ENCODE results near the gene BBS9. TPM values are rescaled to one million over a fixed set of nuclear protein-coding genes. Genes with fewer than 3 reads are reported as not detected.

Gene BBS9
- total and polyA plus RNA-seq, 2 experiments from 2014 or later: 10.2 to 15.0 TPM

DNA sequence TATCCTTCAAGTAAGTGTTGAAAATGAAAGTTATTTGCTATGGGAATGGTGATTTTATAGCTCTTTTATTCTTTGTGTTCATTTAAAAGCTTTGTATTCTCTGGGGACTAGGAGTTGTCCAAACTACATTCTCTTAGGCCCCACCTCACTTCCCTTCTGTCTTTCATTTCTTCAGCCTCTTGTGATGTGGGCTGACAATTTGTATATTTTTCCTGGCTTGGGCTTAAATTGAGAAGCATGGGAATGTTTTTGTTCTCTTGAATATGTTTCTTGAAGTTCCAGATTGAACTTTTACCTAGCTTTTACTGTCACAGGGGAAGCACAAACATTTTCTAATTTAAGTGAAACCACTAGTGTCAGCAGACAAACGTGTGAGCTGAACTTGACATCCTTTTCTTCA, 27.9 kb downstream of the BBS9 start:
- Histone ChIP-seq H3K4me2 (ENCODE audit: unreplicated experiment) (peak overlapping the region; percentile 54), H3F3A (ENCODE audit: insufficient read depth) (peaks cover 28% of the 10 kb centered on the region), H3K9me2 (ENCODE audit: insufficient read depth) (no peaks in the 10 kb centered on the region), H3K9ac (0 out of 2 replicates have a peak overlapping the region, but pooled peaks have one; percentile 36), H3K4me3 (peak overlapping the region; percentile 3; the same call in 1 of the 2 replicates), H4K20me1 (ENCODE audit: insufficient read depth) (no peaks in the 10 kb centered on the region), H2AFZ (peak overlapping the region; percentile 63), H3K79me2 (ENCODE audit: insufficient read depth) (no peaks in the 10 kb centered on the region; the same call in 1 of the 2 replicates), H3K27me3 (replicated peaks; ENCODE audit: insufficient read depth) (no peaks in the 10 kb centered on the region), H3K36me3 (ENCODE audit: low read depth) (no peaks in the 10 kb centered on the region), H3K4me1 (ENCODE audit: insufficient read depth) (peaks cover 37% of the 10 kb centered on the region), H3K27ac (peak overlapping the region; percentile 77), H3K9me3 (ENCODE audit: low read depth) (no peaks in the 10 kb centered on the region)
- in situ Hi-C loops (cut with MboI): no loop called here
- peak; percentile 59 for DNase-seq
- 0 to 2% methylated on average over 1 of the region's 1 CpG for WGBS, 2 experiments (ENCODE audit: low coverage in 1 of 2, low lambda C conversion rate in 2 of 2, missing lambda C conversion rate in 2 of 2)
- no peak for TF ChIP-seq EZH2phosphoT487 (IDR thresholded peaks at IDR 0.05; ENCODE audit: insufficient read depth, low read depth)
- TF ChIP-seq EZH2 (IDR thresholded peaks at IDR 0.05; ENCODE audit: insufficient read depth, poor library complexity, severe bottlenecking): no peak

GRCh38 chr7:33157781-33158180, 28.4 kb downstream of the BBS9 start:
- in situ Hi-C loops (cut with MboI): no loop called here
- Histone ChIP-seq H3K4me2 (ENCODE audit: unreplicated experiment) (peak overlapping the region; percentile 54), H3K27ac (peak overlapping the region; percentile 77), H3K79me2 (ENCODE audit: insufficient read depth) (no peaks in the 10 kb centered on the region; the same call in 1 of the 2 replicates), H3K36me3 (ENCODE audit: low read depth) (no peaks in the 10 kb centered on the region), H3K9ac (0 out of 2 replicates have a peak overlapping the region, but pooled peaks have one; percentile 36), H2AFZ (peak overlapping the region; percentile 63), H3K9me2 (ENCODE audit: insufficient read depth) (no peaks in the 10 kb centered on the region), H3K4me3 (no peak overlapping the region), H3K9me3 (ENCODE audit: low read depth) (no peaks in the 10 kb centered on the region), H3K27me3 (replicated peaks; ENCODE audit: insufficient read depth) (no peaks in the 10 kb centered on the region), H4K20me1 (ENCODE audit: insufficient read depth) (no peaks in the 10 kb centered on the region), H3K4me1 (ENCODE audit: insufficient read depth) (peaks cover 37% of the 10 kb centered on the region), H3F3A (ENCODE audit: insufficient read depth) (peaks cover 28% of the 10 kb centered on the region)
- DNase-seq: no peak
- no peak for TF ChIP-seq EZH2 (IDR thresholded peaks at IDR 0.05; ENCODE audit: insufficient read depth, poor library complexity, severe bottlenecking)
- TF ChIP-seq EZH2phosphoT487 (IDR thresholded peaks at IDR 0.05; ENCODE audit: insufficient read depth, low read depth): no peak
- WGBS, 2 experiments (ENCODE audit: low coverage in 1 of 2, low lambda C conversion rate in 2 of 2, missing lambda C conversion rate in 2 of 2): 51 to 53% methylated on average over 2 of the region's 2 CpGs

GRCh38 chr7:33177876-33178275, 48.5 kb downstream of the BBS9 start:
- Histone ChIP-seq H3K4me3 (no peak overlapping the region), H3F3A (ENCODE audit: insufficient read depth) (no peaks in the 10 kb centered on the region), H3K9ac (no peak overlapping the region), H3K9me2 (ENCODE audit: insufficient read depth) (no peaks in the 10 kb centered on the region), H4K20me1 (ENCODE audit: insufficient read depth) (no peaks in the 10 kb centered on the region), H3K9me3 (ENCODE audit: low read depth) (no peaks in the 10 kb centered on the region), H3K27me3 (replicated peaks; ENCODE audit: insufficient read depth) (no peaks in the 10 kb centered on the region), H3K4me2 (ENCODE audit: unreplicated experiment) (no peak overlapping the region), H3K79me2 (ENCODE audit: insufficient read depth) (no peaks in the 10 kb centered on the region), H3K4me1 (ENCODE audit: insufficient read depth) (no peaks in the 10 kb centered on the region), H3K27ac (no peak overlapping the region), H3K36me3 (ENCODE audit: low read depth) (0 out of 2 replicates have a peak, but pooled peaks cover 5% of the 10 kb centered on the region), H2AFZ (no peak overlapping the region)
- 60 to 68% methylated on average over 2 of the region's 2 CpGs for WGBS, 2 experiments (ENCODE audit: low coverage in 1 of 2, low lambda C conversion rate in 2 of 2, missing lambda C conversion rate in 2 of 2)
- DNase-seq: no peak
- TF ChIP-seq EZH2phosphoT487 (IDR thresholded peaks at IDR 0.05; ENCODE audit: insufficient read depth, low read depth) (no peak), EZH2 (IDR thresholded peaks at IDR 0.05; ENCODE audit: insufficient read depth, poor library complexity, severe bottlenecking) (no peak)
- in situ Hi-C loops (cut with MboI): no loop called here

- Histone ChIP-seq H3K4me2 (ENCODE audit: unreplicated experiment) (no peak overlapping the region), H3K27ac (no peak overlapping the region), H3K4me3 (no peak overlapping the region), H3K4me1 (ENCODE audit: insufficient read depth) (no peaks in the 10 kb centered on the region), H3K9me2 (ENCODE audit: insufficient read depth) (no peaks in the 10 kb centered on the region), H3K27me3 (replicated peaks; ENCODE audit: insufficient read depth) (no peaks in the 10 kb centered on the region), H3K79me2 (ENCODE audit: insufficient read depth) (no peaks in the 10 kb centered on the region), H3K36me3 (ENCODE audit: low read depth) (0 out of 2 replicates have a peak, but pooled peaks cover 5% of the 10 kb centered on the region), H4K20me1 (ENCODE audit: insufficient read depth) (no peaks in the 10 kb centered on the region), H2AFZ (no peak overlapping the region), H3K9me3 (ENCODE audit: low read depth) (no peaks in the 10 kb centered on the region), H3F3A (ENCODE audit: insufficient read depth) (peaks cover 5% of the 10 kb centered on the region; the same call in 1 of the 2 replicates), H3K9ac (no peak overlapping the region)
- in situ Hi-C loops (cut with MboI): no loop called here
- TF ChIP-seq EZH2phosphoT487 (IDR thresholded peaks at IDR 0.05; ENCODE audit: insufficient read depth, low read depth) (no peak), EZH2 (IDR thresholded peaks at IDR 0.05; ENCODE audit: insufficient read depth, poor library complexity, severe bottlenecking) (no peak)
- 85 to 87% methylated on average over 2 of the region's 2 CpGs for WGBS, 2 experiments (ENCODE audit: low coverage in 1 of 2, low lambda C conversion rate in 2 of 2, missing lambda C conversion rate in 2 of 2)
- DNase-seq: no peak
Observed at GRCh38 chr7:33179519-33179918, 50.2 kb downstream of the BBS9 start.

Measured in GM23248 (cell line).